ENCODE measurements around the gene GRID1.

Gene GRID1

GRCh38 chr10:86217371-86218080 lies 149.1 kb downstream of the GRID1 start:
- no peak overlapping the region for H3K4ac ChIP-seq (ENCODE audit: low read depth in 1 of 2, low read length in 2 of 2)
- no peak overlapping the region for H3K9ac ChIP-seq (ENCODE audit: low read length)
- H2BK15ac ChIP-seq (ENCODE audit: low read depth, poor library complexity, severe bottlenecking), result no peak overlapping the region
- no peak overlapping the region for H2BK120ac ChIP-seq (ENCODE audit: low read depth, low read length)
- H3K27me3 ChIP-seq (ENCODE audit: control insufficient read depth in 1 of 2, insufficient read depth in 1 of 2, low read length in 2 of 2), result peaks cover 0 to 3% of the 10 kb centered on the region in 2 experiments
- H4K91ac ChIP-seq (ENCODE audit: low read length), result no peak overlapping the region
- no peak overlapping the region for H4K8ac ChIP-seq (ENCODE audit: low read length)
- no peak overlapping the region for H2AK5ac ChIP-seq (ENCODE audit: low read length, severe bottlenecking)
- H2AFZ ChIP-seq (ENCODE audit: low read depth, low read length), result no peak overlapping the region
- H2BK12ac ChIP-seq (ENCODE audit: low read length in 2 of 2), result no peak overlapping the region
- 67% methylated on average over 10 of the region's 10 CpGs for WGBS
- no peaks in the 10 kb centered on the region for H3K79me1 ChIP-seq (replicated peaks; ENCODE audit: low read length, poor library complexity, severe bottlenecking)
- H3K4me1 ChIP-seq (ENCODE audit: control insufficient read depth, insufficient read depth, low read depth, low read length), result no peaks in the 10 kb centered on the region
- H3K23ac ChIP-seq (ENCODE audit: low read length in 2 of 2), result no peak overlapping the region
- H3K4me3 ChIP-seq (ENCODE audit: insufficient read depth in 1 of 2, low read depth in 1 of 2, low read length in 2 of 2), result no peak overlapping the region
- no peak overlapping the region for H3K14ac ChIP-seq (ENCODE audit: low read length in 2 of 2)
- no peak overlapping the region for H2BK5ac ChIP-seq (ENCODE audit: low read depth, low read length, poor library complexity, severe bottlenecking)
- no peak overlapping the region for H3K18ac ChIP-seq (ENCODE audit: low read depth in 1 of 2, low read length in 2 of 2)
- no peaks in the 10 kb centered on the region for H3K36me3 ChIP-seq (ENCODE audit: control insufficient read depth in 1 of 2, insufficient read depth in 2 of 2, low read depth in 1 of 2, low read length in 2 of 2)
- DNase-seq, result no peak
- no peak overlapping the region for H3K27ac ChIP-seq (ENCODE audit: low read length, poor library complexity, severe bottlenecking)
- H3K4me2 ChIP-seq (ENCODE audit: low read length, poor library complexity, severe bottlenecking), result no peak overlapping the region
- H3K9me3 ChIP-seq (ENCODE audit: control insufficient read depth, low read length), result no peaks in the 10 kb centered on the region

DNA sequence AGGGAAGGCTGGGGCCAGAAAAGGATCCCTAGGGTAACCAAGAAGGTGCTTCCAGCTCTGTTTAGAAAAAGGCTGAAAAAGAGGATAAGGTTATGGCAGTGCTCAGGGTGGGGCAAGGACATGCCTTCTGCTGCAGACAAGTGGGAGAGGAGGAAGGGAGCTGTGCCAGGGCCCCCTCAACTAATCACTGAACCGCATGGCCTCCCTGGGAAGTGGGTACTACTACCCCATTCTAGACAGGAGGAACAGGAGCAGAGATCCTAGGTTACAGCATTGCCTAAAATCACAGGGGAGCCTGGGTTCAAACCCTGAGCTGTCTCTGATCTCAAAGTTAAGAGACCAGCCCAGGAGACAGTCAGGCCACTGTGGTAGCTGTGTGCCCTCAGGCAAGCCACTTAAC lies 149.7 kb downstream of the GRID1 start:
- H4K8ac ChIP-seq (ENCODE audit: low read length), result no peak overlapping the region
- no peak overlapping the region for H2BK120ac ChIP-seq (ENCODE audit: low read depth, low read length)
- 69% methylated on average over 1 of the region's 1 CpG for WGBS

GRCh38 chr10:86215712-86216111 lies 150.9 kb downstream of the GRID1 start:
- H3K14ac ChIP-seq (ENCODE audit: low read length in 2 of 2), result no peak overlapping the region
- no peak overlapping the region for H2AFZ ChIP-seq (ENCODE audit: low read depth, low read length)
- H3K4ac ChIP-seq (ENCODE audit: low read depth in 1 of 2, low read length in 2 of 2), result no peak overlapping the region
- H3K27ac ChIP-seq (ENCODE audit: low read length, poor library complexity, severe bottlenecking), result no peak overlapping the region
- H2BK12ac ChIP-seq (ENCODE audit: low read length in 2 of 2), result no peak overlapping the region
- DNase-seq, result no peak
- no peak overlapping the region for H3K18ac ChIP-seq (ENCODE audit: low read depth in 1 of 2, low read length in 2 of 2)
- H3K23ac ChIP-seq (ENCODE audit: low read length in 2 of 2), result no peak overlapping the region
- no peak overlapping the region for H3K9ac ChIP-seq (ENCODE audit: low read length)
- H2BK15ac ChIP-seq (ENCODE audit: low read depth, poor library complexity, severe bottlenecking), result no peak overlapping the region
- H3K36me3 ChIP-seq (ENCODE audit: control insufficient read depth in 1 of 2, insufficient read depth in 2 of 2, low read depth in 1 of 2, low read length in 2 of 2), result no peaks in the 10 kb centered on the region
- no peak overlapping the region for H2BK5ac ChIP-seq (ENCODE audit: low read depth, low read length, poor library complexity, severe bottlenecking)
- H3K4me2 ChIP-seq (ENCODE audit: low read length, poor library complexity, severe bottlenecking), result no peak overlapping the region
- H3K9me3 ChIP-seq (ENCODE audit: control insufficient read depth, low read length), result no peaks in the 10 kb centered on the region
- no peaks in the 10 kb centered on the region for H3K79me1 ChIP-seq (replicated peaks; ENCODE audit: low read length, poor library complexity, severe bottlenecking)
- no peaks in the 10 kb centered on the region for H3K4me1 ChIP-seq (ENCODE audit: control insufficient read depth, insufficient read depth, low read depth, low read length)
- H2AK5ac ChIP-seq (ENCODE audit: low read length, severe bottlenecking), result no peak overlapping the region
- no peak overlapping the region for H2BK120ac ChIP-seq (ENCODE audit: low read depth, low read length)
- H3K27me3 ChIP-seq (ENCODE audit: control insufficient read depth in 1 of 2, insufficient read depth in 1 of 2, low read length in 2 of 2), result peaks cover 0 to 3% of the 10 kb centered on the region in 2 experiments
- no peak overlapping the region for H4K8ac ChIP-seq (ENCODE audit: low read length)
- H4K91ac ChIP-seq (ENCODE audit: low read length), result no peak overlapping the region
- 55% methylated on average over 5 of the region's 5 CpGs for WGBS
- H3K4me3 ChIP-seq (ENCODE audit: insufficient read depth in 1 of 2, low read depth in 1 of 2, low read length in 2 of 2), result no peak overlapping the region

More for the DNA sequence above, 149.7 kb downstream of the GRID1 start:
- no peak overlapping the region for H2BK15ac ChIP-seq (ENCODE audit: low read depth, poor library complexity, severe bottlenecking)
- no peaks in the 10 kb centered on the region for H3K79me1 ChIP-seq (replicated peaks; ENCODE audit: low read length, poor library complexity, severe bottlenecking)
- no peak overlapping the region for H4K91ac ChIP-seq (ENCODE audit: low read length)
- H3K9me3 ChIP-seq (ENCODE audit: control insufficient read depth, low read length), result no peaks in the 10 kb centered on the region
- H2AFZ ChIP-seq (ENCODE audit: low read depth, low read length), result no peak overlapping the region
- H3K4ac ChIP-seq (ENCODE audit: low read depth in 1 of 2, low read length in 2 of 2), result no peak overlapping the region
- no peak overlapping the region for H3K4me2 ChIP-seq (ENCODE audit: low read length, poor library complexity, severe bottlenecking)
- H2AK5ac ChIP-seq (ENCODE audit: low read length, severe bottlenecking), result no peak overlapping the region
- no peak overlapping the region for H3K18ac ChIP-seq (ENCODE audit: low read depth in 1 of 2, low read length in 2 of 2)
- H3K23ac ChIP-seq (ENCODE audit: low read length in 2 of 2), result no peak overlapping the region
- H3K14ac ChIP-seq (ENCODE audit: low read length in 2 of 2), result no peak overlapping the region
- DNase-seq, result no peak
- no peak overlapping the region for H3K4me3 ChIP-seq (ENCODE audit: insufficient read depth in 1 of 2, low read depth in 1 of 2, low read length in 2 of 2)
- no peak overlapping the region for H2BK12ac ChIP-seq (ENCODE audit: low read length in 2 of 2)
- H3K9ac ChIP-seq (ENCODE audit: low read length), result no peak overlapping the region
- H2BK5ac ChIP-seq (ENCODE audit: low read depth, low read length, poor library complexity, severe bottlenecking), result no peak overlapping the region
- H3K27ac ChIP-seq (ENCODE audit: low read length, poor library complexity, severe bottlenecking), result no peak overlapping the region
- H3K27me3 ChIP-seq (ENCODE audit: control insufficient read depth in 1 of 2, insufficient read depth in 1 of 2, low read length in 2 of 2), result peaks cover 0 to 3% of the 10 kb centered on the region in 2 experiments
- H3K4me1 ChIP-seq (ENCODE audit: control insufficient read depth, insufficient read depth, low read depth, low read length), result no peaks in the 10 kb centered on the region
- no peaks in the 10 kb centered on the region for H3K36me3 ChIP-seq (ENCODE audit: control insufficient read depth in 1 of 2, insufficient read depth in 2 of 2, low read depth in 1 of 2, low read length in 2 of 2)

GRCh38 chr10:86215046-86215445 lies 151.5 kb downstream of the GRID1 start:
- WGBS, result 82% methylated on average over 4 of the region's 4 CpGs
- Histone ChIP-seq H2AFZ (ENCODE audit: low read depth, low read length) (no peak overlapping the region), H2BK5ac (ENCODE audit: low read depth, low read length, poor library complexity, severe bottlenecking) (no peak overlapping the region), H4K8ac (ENCODE audit: low read length) (peak overlapping the region; percentile 55), H3K4ac (ENCODE audit: low read depth in 1 of 2, low read length in 2 of 2) (no peak overlapping the region), H3K18ac (ENCODE audit: low read depth in 1 of 2, low read length in 2 of 2) (no peak overlapping the region), H3K4me2 (ENCODE audit: low read length, poor library complexity, severe bottlenecking) (no peak overlapping the region), H3K79me1 (replicated peaks; ENCODE audit: low read length, poor library complexity, severe bottlenecking) (no peaks in the 10 kb centered on the region), H3K27ac (ENCODE audit: low read length, poor library complexity, severe bottlenecking) (no peak overlapping the region), H3K27me3 (ENCODE audit: control insufficient read depth in 1 of 2, insufficient read depth in 1 of 2, low read length in 2 of 2) (peaks cover 0 to 3% of the 10 kb centered on the region in 2 experiments), H3K9me3 (ENCODE audit: control insufficient read depth, low read length) (no peaks in the 10 kb centered on the region), H2AK5ac (ENCODE audit: low read length, severe bottlenecking) (no peak overlapping the region), H2BK15ac (ENCODE audit: low read depth, poor library complexity, severe bottlenecking) (no peak overlapping the region), H3K23ac (ENCODE audit: low read length in 2 of 2) (no peak overlapping the region), H3K9ac (ENCODE audit: low read length) (no peak overlapping the region), H3K4me1 (ENCODE audit: control insufficient read depth, insufficient read depth, low read depth, low read length) (no peaks in the 10 kb centered on the region), H3K4me3 (ENCODE audit: insufficient read depth in 1 of 2, low read depth in 1 of 2, low read length in 2 of 2) (no peak overlapping the region), H4K91ac (ENCODE audit: low read length) (no peak overlapping the region), H3K14ac (ENCODE audit: low read length in 2 of 2) (no peak overlapping the region), H2BK12ac (ENCODE audit: low read length in 2 of 2) (no peak overlapping the region), H3K36me3 (ENCODE audit: control insufficient read depth in 1 of 2, insufficient read depth in 2 of 2, low read depth in 1 of 2, low read length in 2 of 2) (no peaks in the 10 kb centered on the region), H2BK120ac (ENCODE audit: low read depth, low read length) (no peak overlapping the region)
- no peak for DNase-seq

All from mesenchymal stem cell (in vitro differentiated cells and primary cell).